Neuronal stem cell (in vitro differentiated cells): Measurements from ENCODE around the gene KRTAP4-4.
A peak's percentile ranks its signal among the peaks of the same experiment; 100 is the strongest.

Experiments used
- DNase-seq: peaks from one replicate; pipeline ENCODE4 v3.0.0-alpha.2; 2013; ENCODE audit warnings: low spot score
- H2AFZ ChIP-seq: one replicate; pipeline ENCODE4 v1.6.1; 2013; ENCODE audit warnings: mild to moderate bottlenecking, low read length, inconsistent platforms
- H2AK5ac ChIP-seq: 2 replicates; pipeline ENCODE4 v1.6.1; 2013; ENCODE audit warnings: low read depth, mild to moderate bottlenecking, inconsistent platforms, low read length, moderate library complexity, mixed read lengths
- H2BK120ac ChIP-seq: 2 replicates; pipeline ENCODE4 v1.6.1; 2013; ENCODE audit warnings: low read depth, mild to moderate bottlenecking, inconsistent platforms, low read length, moderate library complexity, mixed read lengths
- H2BK12ac ChIP-seq: one replicate; pipeline ENCODE4 v1.6.1; 2013; ENCODE audit warnings: low read length, inconsistent platforms
- H2BK15ac ChIP-seq: 2 replicates; pipeline ENCODE4 v1.6.1; 2013; ENCODE audit warnings: mild to moderate bottlenecking, low read length, inconsistent platforms, mixed read lengths
- H2BK5ac ChIP-seq: one replicate; pipeline ENCODE4 v1.6.1; 2013; ENCODE audit warnings: inconsistent platforms, mild to moderate bottlenecking, low read length, moderate library complexity
- H3K14ac ChIP-seq: one replicate; pipeline ENCODE4 v1.6.1; 2013; ENCODE audit warnings: low read length, inconsistent platforms
- H3K18ac ChIP-seq: 2 replicates; pipeline ENCODE4 v1.6.1; 2013; ENCODE audit warnings: low read length, inconsistent platforms
- H3K23ac ChIP-seq: 2 replicates; pipeline ENCODE4 v1.6.1; 2013; ENCODE audit warnings: low read depth, mild to moderate bottlenecking, mixed read lengths, low read length, inconsistent platforms; ENCODE audit not compliant: poor library complexity
- H3K27ac ChIP-seq: replicated peaks from 3 replicates; pipeline ENCODE4 v1.5.1; 2013; ENCODE audit warnings: low read length, inconsistent platforms
- H3K27me3 ChIP-seq, 3 experiments: 2 replicates each; pipeline ENCODE4 v1.6.1; 2013; ENCODE audit warnings: low read length in 3 of 3, mild to moderate bottlenecking in 2 of 3, inconsistent platforms in 1 of 3, low read depth in 1 of 3, mixed read lengths in 1 of 3, moderate library complexity in 1 of 3; ENCODE audit not compliant: control insufficient read depth in 3 of 3, insufficient read depth in 3 of 3
- H3K36me3 ChIP-seq, 2 donors: replicated peaks in 1 of 2; 2 replicates each; pipeline ENCODE4 v1.6.1; 2013; ENCODE audit warnings: low read length in 2 of 2; ENCODE audit not compliant: control insufficient read depth in 2 of 2, insufficient read depth in 2 of 2
- H3K4ac ChIP-seq: 2 replicates; pipeline ENCODE4 v1.6.1; 2013; ENCODE audit warnings: inconsistent platforms, mild to moderate bottlenecking, low read length, moderate library complexity
- H3K4me1 ChIP-seq, 2 donors: 1 replicate in 1 of 2; 2 replicates in 1 of 2; pipeline ENCODE4 v1.6.1; 2013; ENCODE audit warnings: low read length in 2 of 2, low read depth in 1 of 2; ENCODE audit not compliant: control insufficient read depth in 2 of 2, insufficient read depth in 1 of 2
- H3K4me2 ChIP-seq: one replicate; pipeline ENCODE4 v1.6.1; 2013; ENCODE audit warnings: mild to moderate bottlenecking, low read length, inconsistent platforms; ENCODE audit not compliant: insufficient read depth, poor library complexity, severe bottlenecking
- H3K4me3 ChIP-seq, 2 donors: 2 replicates each; pipeline ENCODE4 v1.5.1; 2013; ENCODE audit warnings: low read length in 2 of 2, mild to moderate bottlenecking in 2 of 2, inconsistent platforms in 1 of 2, moderate library complexity in 1 of 2
- H3K79me1 ChIP-seq: one replicate; pipeline ENCODE4 v1.6.1; 2013; ENCODE audit warnings: low read depth, mild to moderate bottlenecking, inconsistent platforms, low read length, moderate library complexity
- H3K9ac ChIP-seq: one replicate; pipeline ENCODE4 v1.6.1; 2013; ENCODE audit warnings: mild to moderate bottlenecking, low read depth, low read length, inconsistent platforms; ENCODE audit not compliant: poor library complexity
- H3K9me3 ChIP-seq, 2 donors: replicated peaks in 1 of 2; 2 replicates each; pipeline versions ENCODE3 to v1.6.1; 2013; ENCODE audit warnings: low read length in 2 of 2, mild to moderate bottlenecking in 2 of 2, inconsistent platforms in 1 of 2, low read depth in 1 of 2, mixed read lengths in 1 of 2, moderate library complexity in 1 of 2; ENCODE audit not compliant: control insufficient read depth in 2 of 2, insufficient read depth in 1 of 2
- H4K8ac ChIP-seq: one replicate; pipeline ENCODE4 v1.6.1; 2013; ENCODE audit warnings: low read depth, mild to moderate bottlenecking, inconsistent platforms, low read length, moderate library complexity
- H4K91ac ChIP-seq: one replicate; pipeline ENCODE4 v1.6.1; 2013; ENCODE audit warnings: low read length, low read depth, mild to moderate bottlenecking, inconsistent platforms; ENCODE audit not compliant: poor library complexity
- WGBS, 2 donors: extraction: QIAGEN DNeasy Blood & Tissue Kit; methylation state at CpG; one replicate each; pipeline ENCODE4 v1.1.7; 2013; ENCODE audit warnings: missing lambda C conversion rate in 2 of 2, mixed read lengths in 1 of 2; ENCODE audit not compliant: insufficient read length in 2 of 2, insufficient replicate concordance in 1 of 2; ENCODE audit errors: extremely low coverage in 2 of 2; 5-methylcytosine and 5-hydroxymethylcytosine counted together

Gene KRTAP4-4

GRCh38 chr17:41171886-41172285 is 11.3 kb upstream of the KRTAP4-4 start:
- no peak overlapping the region for H4K91ac ChIP-seq
- no peak overlapping the region for H3K9ac ChIP-seq
- H2BK12ac ChIP-seq, result no peak overlapping the region
- no peak overlapping the region for H2BK15ac ChIP-seq
- no peak overlapping the region for H3K14ac ChIP-seq
- no peak overlapping the region for H2BK120ac ChIP-seq
- no peak overlapping the region for H3K18ac ChIP-seq
- no peak overlapping the region for H3K4me3 ChIP-seq
- no peaks in the 10 kb centered on the region for H3K9me3 ChIP-seq
- H2AFZ ChIP-seq, result no peak overlapping the region
- H2BK5ac ChIP-seq, result no peak overlapping the region
- no peak overlapping the region for H3K27ac ChIP-seq
- peaks cover 0 to 8% (median 0%) of the 10 kb centered on the region in 3 experiments for H3K27me3 ChIP-seq
- no peak for DNase-seq
- H3K4me1 ChIP-seq, result peaks cover 0 to 3% of the 10 kb centered on the region in 2 donors
- no CpG with 5 or more reads among the region's 2 CpGs for WGBS, 2 donors
- no peaks in the 10 kb centered on the region for H3K79me1 ChIP-seq
- no peaks in the 10 kb centered on the region for H3K36me3 ChIP-seq
- no peak overlapping the region for H3K4me2 ChIP-seq
- H4K8ac ChIP-seq, result no peak overlapping the region
- no peak overlapping the region for H2AK5ac ChIP-seq
- H3K23ac ChIP-seq, result no peak overlapping the region
- no peak overlapping the region for H3K4ac ChIP-seq

GRCh38 chr17:41168121-41168520 is 7.6 kb upstream of the KRTAP4-4 start, which contains the start of gene KRTAP4-3:
Gene KRTAP4-3 (minus strand): TSS chr17:41168221. CDS start chr17:41168172, 49 bp downstream.
- Histone ChIP-seq H3K27ac (no peak within 1 kb of the TSS), H3K4ac (no peak within 1 kb of the TSS), H3K14ac (peak within 1 kb of the TSS; percentile 14), H3K4me2 (no peak within 1 kb of the TSS), H3K79me1 (no peaks in the 10 kb centered on the region), H3K9me3 (no peaks in the 10 kb centered on the region), H3K27me3 (no peaks in the 10 kb centered on the region), H2AFZ (no peak within 1 kb of the TSS), H3K4me3 (no peak within 1 kb of the TSS), H4K91ac (no peak within 1 kb of the TSS), H2BK5ac (no peak within 1 kb of the TSS), H3K18ac (peak within 1 kb of the TSS; percentile 76), H3K9ac (peak within 1 kb of the TSS; percentile 9), H2BK15ac (peak within 1 kb of the TSS; percentile 21), H3K36me3 (no peaks in the 10 kb centered on the region), H3K23ac (no peak within 1 kb of the TSS), H3K4me1 (peaks cover 0 to 3% of the 10 kb centered on the region in 2 donors), H4K8ac (no peak within 1 kb of the TSS), H2BK120ac (no peak within 1 kb of the TSS), H2AK5ac (no peak within 1 kb of the TSS), H2BK12ac (no peak within 1 kb of the TSS)
- DNase-seq, result no peak
- WGBS, 2 donors, result no CpG with 5 or more reads among the region's 1 CpG

GRCh38 chr17:41167561-41167960 is 7.0 kb upstream of the KRTAP4-4 start:
- no peak overlapping the region for H2BK5ac ChIP-seq
- no CpG with 5 or more reads among the region's 7 CpGs for WGBS, 2 donors
- H3K79me1 ChIP-seq, result no peaks in the 10 kb centered on the region
- no peak overlapping the region for H3K4me2 ChIP-seq
- peak overlapping the region; percentile 9 for H3K9ac ChIP-seq
- DNase-seq, result no peak
- no peak overlapping the region for H2BK120ac ChIP-seq
- peak overlapping the region; percentile 14 for H3K14ac ChIP-seq
- H2BK12ac ChIP-seq, result no peak overlapping the region
- H3K27me3 ChIP-seq, result no peaks in the 10 kb centered on the region
- no peak overlapping the region for H3K23ac ChIP-seq
- H3K27ac ChIP-seq, result no peak overlapping the region
- no peaks in the 10 kb centered on the region for H3K9me3 ChIP-seq
- no peak overlapping the region for H4K8ac ChIP-seq
- peaks cover 0 to 3% of the 10 kb centered on the region in 2 donors for H3K4me1 ChIP-seq
- H3K4ac ChIP-seq, result no peak overlapping the region
- H3K36me3 ChIP-seq, result no peaks in the 10 kb centered on the region
- no peak overlapping the region for H2AFZ ChIP-seq
- H3K18ac ChIP-seq, result peak overlapping the region; percentile 76
- H4K91ac ChIP-seq, result no peak overlapping the region
- no peak overlapping the region for H2AK5ac ChIP-seq
- no peak overlapping the region for H3K4me3 ChIP-seq
- peak overlapping the region; percentile 21 for H2BK15ac ChIP-seq

GRCh38 chr17:41163828-41164227 is 3.3 kb upstream of the KRTAP4-4 start:
- Histone ChIP-seq H3K27me3 (no peaks in the 10 kb centered on the region), H3K4me2 (no peak overlapping the region), H2BK5ac (no peak overlapping the region), H2BK15ac (no peak overlapping the region), H3K18ac (no peak overlapping the region), H3K4me1 (peaks cover 0 to 5% of the 10 kb centered on the region in 2 donors), H3K79me1 (no peaks in the 10 kb centered on the region), H3K9me3 (no peaks in the 10 kb centered on the region), H3K4me3 (no peak overlapping the region), H2BK12ac (no peak overlapping the region), H2BK120ac (no peak overlapping the region), H2AFZ (no peak overlapping the region), H3K14ac (no peak overlapping the region), H3K9ac (no peak overlapping the region), H3K36me3 (no peaks in the 10 kb centered on the region), H3K4ac (no peak overlapping the region), H3K23ac (no peak overlapping the region), H3K27ac (no peak overlapping the region), H4K91ac (no peak overlapping the region), H4K8ac (no peak overlapping the region), H2AK5ac (no peak overlapping the region)
- DNase-seq, result no peak
- WGBS, 2 donors, result no CpG with 5 or more reads among the region's 7 CpGs
